HG02571 (cell line): Measurements from ENCODE around the gene MRPL43.

Experiments
- ATAC-seq: cut with Tn5 transposase; IDR thresholded peaks from one replicate; pipeline ENCODE4 v1.9.1; 2021; ENCODE audit warnings: mild to moderate bottlenecking, moderate library complexity; ENCODE audit not compliant: unreplicated experiment

MRPL43 gene

DNA sequence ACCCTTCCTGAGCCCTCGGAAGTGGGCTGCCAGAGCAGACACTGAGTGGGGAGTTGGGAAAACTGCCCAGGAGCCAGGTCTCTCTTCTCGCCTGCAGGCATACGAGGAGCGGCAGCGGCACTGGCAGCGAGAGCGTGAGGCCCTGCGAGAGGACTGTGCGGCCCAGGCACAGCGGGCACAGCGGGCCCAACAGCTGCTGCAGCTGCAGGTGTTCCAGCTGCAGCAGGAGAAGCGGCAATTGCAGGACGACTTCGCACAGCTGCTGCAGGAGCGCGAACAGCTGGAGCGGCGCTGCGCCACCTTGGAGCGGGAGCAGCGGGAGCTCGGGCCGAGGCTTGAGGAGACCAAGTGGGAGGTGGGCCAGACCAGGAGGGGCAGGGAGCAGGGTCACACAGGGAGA, 18.1 kb upstream of the MRPL43 start:
- ATAC-seq, result no peak

GRCh38 chr10:101003639-101004206, 16.4 kb upstream of the MRPL43 start:
- no peak for ATAC-seq

- ATAC-seq, result no peak
Observed at GRCh38 chr10:101002456-101002855, 15.2 kb upstream of the MRPL43 start.

DNA sequence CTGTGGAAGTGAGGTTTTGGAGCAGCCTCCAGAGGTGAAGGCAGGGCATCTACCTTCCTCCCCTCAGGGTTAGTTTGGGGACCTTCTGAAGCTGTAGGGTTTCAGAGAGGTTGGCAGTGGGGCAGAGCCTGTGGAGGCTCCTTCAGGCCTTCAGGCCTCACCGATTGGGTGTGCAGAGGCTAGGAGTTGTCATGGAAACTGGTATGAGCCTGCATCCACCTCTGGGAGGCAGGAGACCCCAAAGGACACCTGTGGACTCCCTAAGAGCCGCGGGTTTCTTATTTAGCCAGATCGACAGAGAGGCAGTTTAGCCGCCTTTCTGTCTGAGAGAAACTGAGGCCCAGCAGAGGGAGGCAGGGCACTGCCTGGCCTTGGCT, 14.3 kb upstream of the MRPL43 start:
- ATAC-seq, result no peak

DNA sequence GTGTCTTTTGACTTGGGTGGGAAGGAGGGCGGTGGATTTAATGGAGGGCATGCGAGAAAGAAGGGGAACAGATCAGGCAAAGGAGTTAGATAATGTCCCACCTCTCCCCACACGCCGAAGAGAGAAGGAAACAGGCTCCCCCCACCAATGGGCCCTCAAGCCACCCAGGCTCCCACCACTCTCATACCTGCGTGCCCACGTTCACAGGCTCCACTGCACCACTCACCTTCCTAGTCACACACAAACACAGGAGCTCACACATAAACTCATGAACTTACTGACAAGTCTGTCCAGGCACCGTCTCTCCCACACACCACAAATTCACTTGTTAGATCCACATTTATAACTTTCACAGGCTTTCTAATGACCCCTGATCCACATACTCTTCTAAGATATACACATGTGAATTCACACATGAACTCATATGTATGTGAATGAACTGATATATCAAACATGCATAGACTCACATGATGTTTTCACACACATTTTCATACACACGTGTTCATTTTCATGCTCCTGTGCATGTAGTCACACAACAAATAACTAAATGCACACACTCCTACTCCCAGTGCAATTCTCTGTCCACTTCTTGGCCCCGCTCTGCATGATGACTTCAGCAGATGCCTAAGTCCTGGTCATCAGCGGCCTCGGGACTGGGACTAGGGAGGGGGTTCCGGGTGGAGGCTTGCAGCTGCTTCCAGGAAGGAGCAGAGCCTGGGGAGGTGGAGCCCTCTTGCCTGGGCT, 13.8 kb upstream of the MRPL43 start:
- ATAC-seq, result no peak

GRCh38 chr10:101000127-101000914, 13.0 kb upstream of the MRPL43 start:
- no peak for ATAC-seq

GRCh38 chr10:100999742-101000126, 12.4 kb upstream of the MRPL43 start, which contains the start of gene LZTS2:
TSS of gene LZTS2 (plus strand) at chr10:100999808. CDS start at chr10:101002539, 2,731 bp downstream.
- ATAC-seq, result no peak

DNA sequence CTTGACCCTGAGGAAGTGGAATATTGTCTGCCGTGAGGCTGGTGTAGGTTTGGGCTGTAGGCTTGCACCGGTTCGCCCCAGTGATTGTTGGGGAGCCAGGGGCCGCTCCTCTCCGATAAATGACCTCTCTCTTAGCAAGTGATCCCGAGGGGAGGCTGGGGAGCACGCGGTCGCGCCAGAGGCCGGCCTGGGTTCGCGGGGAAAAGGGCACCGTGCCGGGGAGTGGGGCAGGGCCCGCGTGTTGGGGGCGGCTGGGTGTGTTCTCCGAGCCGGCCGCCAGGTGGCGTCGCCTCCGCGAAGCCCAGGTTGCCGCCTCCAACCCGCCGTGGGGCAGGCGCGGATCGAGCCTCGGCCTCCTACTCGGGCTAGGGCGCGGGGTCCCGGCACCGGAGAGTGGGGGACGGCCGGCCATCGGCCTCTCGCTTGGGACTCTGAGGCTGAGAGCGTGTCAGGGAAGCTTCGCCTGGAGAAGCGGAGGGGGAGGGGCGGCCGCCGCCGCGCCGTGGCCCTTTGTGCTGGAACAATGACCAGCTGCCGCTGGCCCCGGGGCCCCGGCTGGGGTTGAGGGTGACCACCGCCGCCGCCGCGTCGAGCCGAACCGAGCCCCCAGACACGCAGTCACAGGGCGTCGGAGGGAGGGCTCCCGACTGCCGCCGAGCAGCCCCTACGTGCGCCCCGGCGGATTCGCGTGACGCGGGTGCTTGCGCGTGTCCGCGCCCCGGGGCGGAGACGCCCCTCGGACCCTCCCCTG, 11.9 kb upstream of the MRPL43 start:
- ATAC-seq, result peak; percentile 43

DNA sequence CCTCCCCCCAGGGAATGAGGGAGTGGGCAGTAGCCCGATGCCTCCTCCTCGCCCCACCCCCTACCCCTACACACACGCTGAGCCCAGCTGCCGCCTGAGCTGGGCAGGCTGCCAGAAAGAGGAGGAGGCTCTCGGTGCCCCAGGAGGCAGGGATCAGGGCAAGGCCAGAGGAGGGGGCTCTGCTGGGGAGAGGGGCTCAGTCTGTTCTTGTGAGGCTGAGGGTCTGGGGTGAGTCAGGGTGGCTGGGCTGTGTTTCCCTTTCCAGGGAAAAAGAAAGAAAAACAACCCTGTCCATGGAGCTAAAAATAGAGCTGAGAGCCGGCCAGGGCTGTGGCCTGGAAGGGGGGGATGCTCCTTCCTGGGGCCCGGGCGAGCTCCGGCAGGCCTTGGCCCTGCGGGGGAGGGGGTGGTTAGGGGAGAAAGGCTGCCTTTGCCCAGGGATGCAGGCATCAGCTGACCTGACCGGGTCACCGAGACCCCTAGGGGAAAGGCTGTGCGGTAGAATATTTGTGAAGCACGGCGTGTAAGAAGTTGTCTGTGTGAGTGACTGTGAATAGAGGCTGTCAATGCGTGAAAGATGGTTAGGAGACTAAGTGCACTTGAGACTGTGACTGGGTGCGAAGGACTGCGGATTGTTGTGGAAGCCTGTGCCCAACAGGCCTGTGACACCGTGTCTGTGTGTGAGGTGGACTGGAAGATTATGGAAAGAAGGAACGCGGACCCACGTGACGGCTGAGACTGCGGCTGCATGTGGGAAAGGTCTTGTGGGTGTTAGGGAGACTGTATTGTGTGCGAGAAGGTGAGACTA, 11.1 kb upstream of the MRPL43 start:
- peak; percentile 28 for ATAC-seq

DNA sequence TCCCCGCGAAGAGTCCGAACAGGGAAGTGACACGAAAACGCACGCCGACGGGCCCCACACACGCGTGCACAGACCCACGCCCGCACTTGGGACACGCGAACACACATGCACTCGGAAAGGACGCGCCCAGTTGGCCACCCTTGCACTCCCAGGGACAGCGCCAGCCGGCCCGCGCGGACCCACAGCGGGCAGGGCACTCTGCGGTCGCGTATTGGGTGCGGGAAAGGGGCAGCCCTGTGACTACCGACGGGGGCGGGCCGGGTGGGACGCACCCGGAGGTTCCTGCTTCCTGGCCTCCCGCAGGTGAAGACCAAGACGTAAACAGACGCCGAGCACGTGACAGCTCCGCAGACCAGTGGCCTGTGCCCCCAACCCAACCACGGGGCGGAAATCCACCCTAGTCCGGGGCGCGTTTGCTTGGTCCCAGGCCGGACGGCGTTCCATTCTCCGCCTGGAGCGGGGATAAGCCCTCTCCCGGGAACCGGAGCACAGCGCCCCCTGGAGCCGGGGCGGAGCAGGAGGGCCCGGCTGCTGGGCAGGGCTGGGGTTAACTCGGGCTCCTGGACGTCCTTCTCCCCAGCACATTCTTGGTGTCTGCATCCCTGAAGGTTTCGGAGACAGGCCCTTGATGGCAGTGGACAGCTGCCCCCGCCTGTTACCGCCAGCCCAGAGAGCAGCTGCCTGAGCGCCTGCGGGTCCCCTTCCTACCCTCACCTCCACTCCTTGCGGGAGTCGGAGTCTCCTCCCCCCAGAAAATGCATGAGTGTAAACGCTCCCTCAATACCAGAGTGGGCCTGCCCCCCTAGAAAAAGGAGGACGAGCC, 10.3 kb upstream of the MRPL43 start:
- ATAC-seq, result no peak

DNA sequence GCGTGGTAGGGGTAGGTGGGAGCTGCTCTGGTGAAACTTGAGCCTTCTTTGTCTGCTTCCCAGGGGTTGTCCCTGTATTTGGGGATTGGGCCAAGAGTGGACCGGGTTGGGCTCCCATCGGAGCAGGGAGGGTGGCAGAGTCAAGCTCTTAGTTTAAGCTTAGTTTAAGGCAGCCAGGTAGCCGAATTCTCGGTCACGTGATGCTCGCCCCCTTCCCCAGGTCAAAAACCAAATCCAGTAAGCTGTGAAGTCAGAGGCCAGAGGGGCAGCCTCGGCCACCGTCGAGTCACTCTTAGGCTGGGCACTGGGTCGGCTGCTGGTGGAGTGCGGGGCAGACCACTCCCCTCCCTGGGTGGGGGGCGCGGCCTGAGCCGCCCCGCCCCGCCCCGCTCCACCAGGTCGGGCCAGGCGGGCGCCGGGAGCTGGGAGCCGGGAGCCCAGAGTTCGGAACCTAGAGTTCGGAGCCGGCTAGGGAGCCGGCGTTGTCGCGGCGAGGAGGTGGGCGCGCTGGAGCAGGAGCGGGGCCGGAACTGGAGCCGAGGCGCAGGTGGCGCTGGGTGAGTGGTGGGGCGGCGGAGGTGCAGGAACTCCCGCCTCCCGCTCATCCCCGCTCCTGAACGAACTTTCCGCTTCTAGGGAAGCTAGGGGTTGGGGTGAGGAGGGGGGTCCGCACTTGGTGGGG, 9.5 kb upstream of the MRPL43 start:
- ATAC-seq, result no peak

DNA sequence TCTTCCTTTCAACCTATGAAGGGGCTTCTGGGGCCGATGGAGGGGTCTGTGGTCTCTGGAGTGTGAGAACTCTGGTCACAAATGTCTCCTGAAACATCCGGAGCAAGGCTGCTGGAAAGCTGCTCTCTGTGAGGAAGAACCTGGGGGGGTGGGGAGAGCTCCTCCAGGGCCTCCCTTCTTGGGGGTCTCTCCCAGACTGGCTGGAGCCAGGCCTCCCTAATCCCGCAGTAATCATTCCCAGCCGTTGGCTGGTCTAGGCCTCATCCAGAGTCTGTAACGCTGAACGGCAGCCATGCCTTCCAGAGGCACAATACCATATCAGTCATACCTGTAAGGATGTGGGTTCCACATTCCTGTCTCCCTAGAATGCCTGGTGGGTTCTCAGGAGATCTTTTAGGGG, 7.9 kb upstream of the MRPL43 start:
- ATAC-seq, result no peak

DNA sequence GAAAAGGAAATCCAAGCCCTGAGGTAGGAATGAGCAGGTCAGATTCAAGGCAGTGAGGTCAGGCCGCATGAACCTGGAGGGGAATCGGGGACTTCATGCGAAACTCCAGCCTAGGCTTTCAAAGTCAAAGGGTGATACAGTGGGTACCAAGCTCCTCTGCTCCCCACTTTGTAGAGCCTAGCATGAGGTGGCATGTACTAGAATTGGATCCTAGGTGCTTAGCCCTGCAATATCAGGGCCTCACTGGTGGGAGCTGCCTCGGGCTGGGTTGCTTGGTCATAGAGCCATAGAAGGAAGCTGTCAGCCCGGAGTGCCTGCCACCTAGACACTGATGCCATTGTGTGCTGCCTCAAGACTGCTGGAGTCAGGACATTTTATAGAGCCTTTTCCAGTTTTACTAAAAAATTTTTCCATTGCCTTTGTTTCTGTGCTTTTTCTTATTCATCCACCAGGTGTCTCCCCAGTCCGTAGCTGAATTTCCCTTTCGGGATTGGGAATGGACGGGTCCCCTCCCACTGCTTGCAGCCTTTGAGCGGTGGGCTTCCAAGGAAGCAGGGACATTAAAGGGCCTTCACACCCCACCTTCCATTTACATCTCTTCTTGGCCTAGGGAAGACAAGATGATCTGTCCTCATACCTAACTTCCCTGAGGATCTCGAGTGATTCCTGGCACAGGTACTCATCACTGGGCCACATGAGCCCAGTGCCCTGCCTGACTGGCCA, 6.8 kb upstream of the MRPL43 start:
- no peak for ATAC-seq

DNA sequence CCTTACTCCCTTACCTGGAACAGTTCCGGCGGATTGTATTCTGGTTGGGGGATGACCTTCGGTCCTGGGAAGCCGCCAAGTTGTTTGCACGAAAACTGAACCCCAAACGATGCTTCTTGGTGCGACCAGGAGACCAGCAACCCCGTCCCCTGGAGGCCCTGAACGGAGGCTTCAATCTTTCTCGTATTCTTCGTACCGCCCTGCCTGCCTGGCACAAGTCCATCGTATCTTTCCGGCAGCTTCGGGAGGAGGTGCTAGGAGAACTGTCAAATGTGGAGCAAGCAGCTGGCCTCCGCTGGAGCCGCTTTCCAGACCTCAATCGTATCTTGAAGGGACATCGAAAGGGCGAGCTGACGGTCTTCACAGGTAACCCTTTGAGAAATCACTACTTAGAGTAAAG, 1.8 kb upstream of the MRPL43 start:
- ATAC-seq, result no peak

DNA sequence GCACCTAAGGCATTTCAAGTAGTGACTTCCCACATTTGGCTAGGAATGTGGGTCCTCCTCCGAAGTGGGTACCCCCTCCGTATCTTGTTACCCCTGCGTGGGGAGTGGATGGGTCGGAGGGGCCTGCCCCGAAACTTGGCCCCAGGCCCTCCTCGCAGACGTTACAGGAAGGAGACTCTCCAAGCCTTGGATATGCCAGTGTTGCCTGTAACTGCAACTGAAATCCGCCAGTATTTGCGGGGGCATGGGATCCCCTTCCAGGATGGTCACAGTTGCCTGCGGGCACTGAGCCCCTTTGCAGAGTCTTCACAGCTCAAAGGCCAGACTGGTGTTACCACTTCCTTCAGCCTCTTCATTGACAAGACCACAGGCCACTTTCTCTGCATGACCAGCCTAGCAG, 869 bp upstream of the MRPL43 start:
- no peak for ATAC-seq

DNA sequence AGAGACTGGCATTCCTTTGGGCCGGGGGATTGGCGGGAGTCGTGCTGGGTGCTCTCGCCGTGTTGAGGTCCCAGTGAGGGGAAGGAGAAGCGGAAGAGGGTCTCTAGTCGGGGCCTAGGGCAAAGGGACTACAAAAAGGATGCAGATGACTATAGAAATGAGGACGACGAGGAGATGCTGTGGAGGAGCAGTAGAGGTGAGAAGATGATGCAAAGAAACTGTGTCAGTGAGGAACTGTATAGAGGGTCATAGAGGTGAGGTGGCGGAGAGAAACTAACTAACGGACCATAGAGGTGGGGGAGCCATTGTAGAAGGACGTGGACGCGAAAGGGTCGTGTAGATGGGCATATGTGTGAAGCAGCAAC, 370 bp upstream of the MRPL43 start:
- ATAC-seq, result no peak

DNA sequence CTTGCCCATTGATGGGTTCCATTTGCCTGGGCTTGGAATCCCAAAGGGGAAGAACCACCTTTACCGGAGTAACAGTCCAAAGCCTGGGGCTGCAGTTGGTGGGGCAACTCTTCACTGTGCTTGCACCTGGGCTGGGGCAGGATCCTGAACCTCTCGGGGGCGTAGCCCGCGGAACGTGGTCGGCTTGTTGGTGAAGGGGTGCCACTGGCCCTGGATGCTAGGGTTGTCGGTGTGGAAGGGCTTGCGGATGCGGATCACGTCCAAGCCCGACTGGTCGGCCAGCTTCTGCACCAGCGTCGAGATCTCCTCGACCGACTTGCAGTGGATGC, 710 bp downstream of the MRPL43 start:
- no peak for ATAC-seq

GRCh38 chr10:100985336-100985735, 2.0 kb downstream of the MRPL43 start:
- ATAC-seq, result no peak
